NB4 (cell line): ENCODE measurements around the gene FAM118A.

Experiments used
- DNase-seq: peaks from one replicate; pipeline ENCODE4 v3.0.0; 2010; ENCODE audit warnings: low read depth
- H3K4me3 ChIP-seq: one replicate; pipeline ENCODE4 v1.5.1; 2011; ENCODE audit warnings: mild to moderate bottlenecking, low read depth, low read length, moderate library complexity
- MYC ChIP-seq: IDR thresholded peaks from 2 replicates; pipeline ENCODE4 v1.6.1; 2011; ENCODE audit warnings: low read depth, low read length
- POLR2A ChIP-seq: IDR thresholded peaks from 2 replicates; pipeline ENCODE4 v1.6.1; 2011; ENCODE audit warnings: mild to moderate bottlenecking; ENCODE audit not compliant: insufficient read length; ENCODE audit errors: extremely low read depth
- TF ChIP-seq, protein P1 (sequence below): IDR thresholded peaks from one replicate; pipeline ENCODE4 v1.5.1; 2012; ENCODE audit warnings: low read depth, low read length
- TF ChIP-seq, protein P2 (sequence below): IDR thresholded peaks from 2 replicates; pipeline ENCODE4 v1.6.1; 2011; ENCODE audit warnings: low read depth, low read length

The FAM118A gene

DNA sequence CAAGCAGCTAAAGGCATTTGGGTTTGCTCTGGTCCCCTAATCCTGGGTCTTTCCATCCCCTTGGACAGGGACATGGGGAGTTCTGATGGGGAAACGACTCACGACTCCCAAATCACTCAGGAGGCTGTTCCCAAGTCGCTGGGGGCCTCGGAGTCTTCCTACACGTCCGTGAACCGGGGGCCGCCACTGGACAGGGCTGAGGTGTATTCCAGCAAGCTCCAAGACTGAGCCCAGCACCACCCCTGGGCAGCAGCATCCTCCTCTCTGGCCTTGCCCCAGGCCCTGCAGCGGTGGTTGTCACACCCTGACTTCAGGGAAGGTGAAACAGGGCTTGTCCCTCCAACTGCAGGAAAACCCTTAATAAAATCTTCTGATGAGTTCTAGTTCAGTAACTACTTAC, 14.2 kb upstream of the FAM118A start:
- H3K4me3 ChIP-seq, result no peak overlapping the region
- no peak for DNase-seq
- TF ChIP-seq, protein P1, sequence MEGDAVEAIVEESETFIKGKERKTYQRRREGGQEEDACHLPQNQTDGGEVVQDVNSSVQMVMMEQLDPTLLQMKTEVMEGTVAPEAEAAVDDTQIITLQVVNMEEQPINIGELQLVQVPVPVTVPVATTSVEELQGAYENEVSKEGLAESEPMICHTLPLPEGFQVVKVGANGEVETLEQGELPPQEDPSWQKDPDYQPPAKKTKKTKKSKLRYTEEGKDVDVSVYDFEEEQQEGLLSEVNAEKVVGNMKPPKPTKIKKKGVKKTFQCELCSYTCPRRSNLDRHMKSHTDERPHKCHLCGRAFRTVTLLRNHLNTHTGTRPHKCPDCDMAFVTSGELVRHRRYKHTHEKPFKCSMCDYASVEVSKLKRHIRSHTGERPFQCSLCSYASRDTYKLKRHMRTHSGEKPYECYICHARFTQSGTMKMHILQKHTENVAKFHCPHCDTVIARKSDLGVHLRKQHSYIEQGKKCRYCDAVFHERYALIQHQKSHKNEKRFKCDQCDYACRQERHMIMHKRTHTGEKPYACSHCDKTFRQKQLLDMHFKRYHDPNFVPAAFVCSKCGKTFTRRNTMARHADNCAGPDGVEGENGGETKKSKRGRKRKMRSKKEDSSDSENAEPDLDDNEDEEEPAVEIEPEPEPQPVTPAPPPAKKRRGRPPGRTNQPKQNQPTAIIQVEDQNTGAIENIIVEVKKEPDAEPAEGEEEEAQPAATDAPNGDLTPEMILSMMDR, result no peak
- TF ChIP-seq MYC (no peak), POLR2A (no peak)
- TF ChIP-seq, protein P2, sequence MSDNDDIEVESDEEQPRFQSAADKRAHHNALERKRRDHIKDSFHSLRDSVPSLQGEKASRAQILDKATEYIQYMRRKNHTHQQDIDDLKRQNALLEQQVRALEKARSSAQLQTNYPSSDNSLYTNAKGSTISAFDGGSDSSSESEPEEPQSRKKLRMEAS, result no peak

- TF ChIP-seq MYC, result no peak
- TF ChIP-seq POLR2A, result no peak
- TF ChIP-seq, protein P2, result no peak
- TF ChIP-seq, protein P1, result no peak
- peak; percentile 30 for DNase-seq
Observed at GRCh38 chr22:45296628-45297297, 13.0 kb upstream of the FAM118A start.

DNA sequence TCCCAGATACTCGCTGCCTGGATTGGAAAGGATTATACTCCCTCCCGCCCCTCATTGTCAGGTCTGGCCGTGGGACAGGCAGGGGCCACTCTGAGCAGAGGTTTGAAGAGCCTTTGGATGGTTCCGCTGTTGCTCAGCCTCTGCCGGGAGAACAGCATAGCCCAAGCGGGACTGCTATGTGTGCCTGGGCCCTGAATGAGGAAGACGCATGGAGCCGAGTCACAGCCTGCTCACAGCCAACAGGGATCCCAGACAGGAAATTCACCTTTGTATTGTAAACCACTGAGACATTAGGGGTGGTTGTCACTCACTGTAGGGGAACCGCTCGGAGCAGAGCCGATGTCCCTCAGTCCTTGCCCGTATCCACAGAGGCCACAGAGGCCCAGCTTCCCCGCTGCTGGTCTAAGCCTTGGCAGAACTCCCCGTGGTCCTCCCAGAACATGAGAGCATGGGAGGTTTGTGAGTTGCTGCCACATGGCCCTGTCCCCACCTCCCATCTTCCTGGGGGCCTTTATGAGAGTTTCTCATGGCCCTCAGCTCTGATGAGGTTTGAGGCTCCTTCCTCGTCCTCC, 10.7 kb upstream of the FAM118A start:
- no peak for DNase-seq
- H3K4me3 ChIP-seq, result no peak overlapping the region
- no peak for TF ChIP-seq POLR2A

More at GRCh38 chr22:45296628-45297297, 13.0 kb upstream of the FAM118A start:
- no peak overlapping the region for H3K4me3 ChIP-seq

DNA sequence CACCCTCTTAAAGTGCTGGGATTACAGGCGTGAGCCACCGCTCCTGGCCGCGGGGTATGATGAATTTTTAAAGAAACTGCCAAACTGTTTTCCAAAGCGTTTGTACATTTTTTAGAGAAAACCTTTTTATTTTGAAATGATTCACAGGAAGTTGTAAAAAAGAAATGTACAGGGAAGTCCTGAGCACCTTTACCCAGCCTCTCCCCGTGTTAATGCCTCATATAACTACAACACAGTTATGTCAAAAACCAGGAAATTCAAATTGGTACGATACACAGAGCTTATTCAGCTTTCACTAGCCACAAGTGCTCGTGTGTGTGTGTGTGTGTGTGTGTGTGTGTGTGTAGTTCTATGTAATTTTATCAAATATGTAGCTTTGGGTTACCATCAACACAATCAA, 7.0 kb upstream of the FAM118A start:
- DNase-seq, result no peak
- no peak overlapping the region for H3K4me3 ChIP-seq
- TF ChIP-seq POLR2A (no peak), MYC (no peak)
- TF ChIP-seq, protein P2, result no peak
- TF ChIP-seq, protein P1, result no peak

DNA sequence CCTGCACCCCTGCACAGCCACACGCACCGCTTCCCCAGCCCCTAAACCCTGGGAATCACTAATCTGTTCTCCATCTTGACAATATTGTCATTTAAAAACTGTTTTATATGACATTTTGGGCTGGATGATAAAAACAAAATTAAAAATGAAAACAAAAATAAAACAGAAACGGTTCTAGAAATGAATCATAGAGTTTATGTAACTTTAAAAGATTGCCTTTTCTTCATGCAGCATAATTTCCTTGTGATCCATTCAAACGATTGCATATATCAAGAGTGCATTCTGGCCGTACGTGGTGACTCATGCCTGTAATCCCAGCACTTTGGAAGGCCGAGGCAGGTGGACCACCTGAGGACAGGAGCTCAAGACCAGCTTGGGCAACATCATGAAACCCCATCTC, 6.6 kb upstream of the FAM118A start:
- no peak overlapping the region for H3K4me3 ChIP-seq
- TF ChIP-seq POLR2A, result no peak
- no peak for TF ChIP-seq MYC
- TF ChIP-seq, protein P1, result no peak
- TF ChIP-seq, protein P2, result no peak
- DNase-seq, result no peak

- H3K4me3 ChIP-seq, result no peak overlapping the region
- no peak for DNase-seq
- TF ChIP-seq POLR2A, result no peak
- TF ChIP-seq, protein P1, result no peak
- TF ChIP-seq, protein P2, result no peak
- no peak for TF ChIP-seq MYC
Observed at GRCh38 chr22:45304971-45305370, 4.8 kb upstream of the FAM118A start.
